Liver (tissue), 9 donors: Measurements from ENCODE around the gene CACNA1B. TPM values are rescaled to one million over a fixed set of nuclear protein-coding genes. Genes with fewer than 3 reads are reported as not detected.
A peak's percentile ranks its signal among the peaks of the same experiment; 100 is the strongest.
"Not testable (repeated sequence)": the region's sequence is repeated elsewhere in the genome, so short reads cannot be mapped to it uniquely, and the experiment has no call there.

Source experiments
- DNase-seq: peaks from one replicate; pipeline ENCODE4 v3.0.0-alpha.2; 2017; ENCODE audit warnings: low spot score
- H3K27ac ChIP-seq, 2 donors: one replicate each; pipeline ENCODE4 v1.7.0; 2013; ENCODE audit warnings: inconsistent platforms in 2 of 2, low read length in 2 of 2, control low read depth in 1 of 2, low read depth in 1 of 2, mild to moderate bottlenecking in 1 of 2
- H3K27me3 ChIP-seq, 4 donors: one replicate each; pipeline versions ENCODE4 v1.6.1 to v1.7.0; 2013; ENCODE audit warnings: low read length in 3 of 4, inconsistent platforms in 1 of 4, mild to moderate bottlenecking in 1 of 4, moderate library complexity in 1 of 4; ENCODE audit not compliant: control insufficient read depth in 4 of 4, insufficient read depth in 4 of 4
- H3K36me3 ChIP-seq, 4 donors: one replicate each; pipeline versions ENCODE4 v1.6.1 to v1.7.0; 2013; ENCODE audit warnings: low read length in 3 of 4, mild to moderate bottlenecking in 3 of 4, low read depth in 1 of 4, moderate library complexity in 1 of 4; ENCODE audit not compliant: control insufficient read depth in 4 of 4, insufficient read depth in 3 of 4
- H3K4me1 ChIP-seq, 4 donors: one replicate each; pipeline versions ENCODE4 v1.6.1 to v1.7.0; 2013; ENCODE audit warnings: low read length in 3 of 4, mild to moderate bottlenecking in 3 of 4, moderate library complexity in 1 of 4; ENCODE audit not compliant: control insufficient read depth in 4 of 4, insufficient read depth in 4 of 4
- H3K4me3 ChIP-seq, 3 donors: one replicate each; pipeline versions ENCODE4 v1.6.1 to v1.7.0; 2013; ENCODE audit warnings: low read length in 3 of 3, control low read depth in 1 of 3, low read depth in 1 of 3, mild to moderate bottlenecking in 1 of 3
- H3K9ac ChIP-seq, 2 donors: one replicate each; pipeline ENCODE4 v1.7.0; 2013; ENCODE audit warnings: low read length in 2 of 2, mild to moderate bottlenecking in 2 of 2, moderate library complexity in 2 of 2, control low read depth in 1 of 2, low read depth in 1 of 2
- H3K9me3 ChIP-seq, 4 donors: one replicate each; pipeline versions ENCODE4 v1.6.1 to v1.7.0; 2013; ENCODE audit warnings: low read length in 3 of 4; ENCODE audit not compliant: control insufficient read depth in 4 of 4
- FOXA1 ChIP-seq: IDR thresholded peaks from 2 replicates; pipeline ENCODE4 v1.6.1; 2016; ENCODE audit warnings: antibody characterized with exemption
- HNF4A ChIP-seq, 2 donors: conservative IDR thresholded peaks; 2 replicates each; pipeline ENCODE4 v1.6.1; 2016; ENCODE audit warnings: antibody characterized with exemption in 2 of 2, mild to moderate bottlenecking in 2 of 2
- SP1 ChIP-seq: IDR thresholded peaks from 2 replicates; pipeline ENCODE4 v1.6.1; 2018; ENCODE audit warnings: antibody characterized with exemption, mild to moderate bottlenecking
- YY1 ChIP-seq: IDR thresholded peaks from 2 replicates; pipeline ENCODE4 v1.6.1; 2016; ENCODE audit warnings: antibody characterized with exemption, mild to moderate bottlenecking
- WGBS: extraction: QIAGEN DNeasy Blood & Tissue Kit; methylation state at CpG from one replicate; pipeline ENCODE4 v1.1.7; 2013; 5-methylcytosine and 5-hydroxymethylcytosine counted together
- polyA plus RNA-seq, 2 donors: library from polyadenylated mRNA; stranded (reverse) in 1 of 2; unstranded in 1 of 2; fragments of 200-250 nt in 1 of 2; fragments of >200 nt in 1 of 2; fragmentation: Nextera tagmentation in 1 of 2; extraction: Ambion mirVana in 1 of 2; gene quantifications; one replicate each; pipeline versions ENCODE4 v1.2.1 to v1.2.3, GENCODE V29; 2013 to 2015
- total RNA-seq, 2 donors: library from RNA; depleted of rRNA; stranded (reverse); fragments of >200 nt; gene quantifications; one replicate each; pipeline ENCODE4 v1.2.3, GENCODE V29; 2014
- TF ChIP-seq, protein P1 (sequence below): IDR thresholded peaks from 2 replicates; pipeline ENCODE4 v1.6.1; 2016; ENCODE audit warnings: antibody characterized with exemption, mild to moderate bottlenecking
- donor health status: healthy.
- donor health status: healthy.
- donor health status: healthy.
- donor health status: healthy.
- donor health status: healthy.

CACNA1B gene
- total and polyA plus RNA-seq, 4 donors, result under 0.01 to 0.05 TPM; not detected in 2

DNA sequence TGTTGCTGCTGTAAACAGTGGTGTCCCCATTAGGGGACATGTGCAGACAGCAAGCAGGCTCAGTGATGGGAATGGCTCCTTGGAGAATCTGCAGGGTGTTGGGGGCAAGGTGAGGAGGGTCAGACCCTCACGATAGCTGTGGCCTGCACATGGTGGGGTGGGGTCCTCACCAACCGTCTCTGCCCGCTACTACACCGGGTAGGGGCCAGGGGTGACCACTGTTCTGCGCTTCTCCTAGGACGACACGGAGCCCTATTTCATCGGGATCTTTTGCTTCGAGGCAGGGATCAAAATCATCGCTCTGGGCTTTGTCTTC, 4.9 kb downstream of the CACNA1B start:
- no peaks in the 10 kb centered on the region for H3K36me3 ChIP-seq
- H3K27ac ChIP-seq, result no peak overlapping the region
- H3K27me3 ChIP-seq, result peaks cover 0 to 7% (median 1%) of the 10 kb centered on the region in 4 donors
- no peak overlapping the region for H3K9ac ChIP-seq
- TF ChIP-seq HNF4A (conservative IDR thresholded peaks at IDR 0.05) (no peak), YY1 (no peak), SP1 (no peak), FOXA1 (no peak)
- TF ChIP-seq, protein P1, sequence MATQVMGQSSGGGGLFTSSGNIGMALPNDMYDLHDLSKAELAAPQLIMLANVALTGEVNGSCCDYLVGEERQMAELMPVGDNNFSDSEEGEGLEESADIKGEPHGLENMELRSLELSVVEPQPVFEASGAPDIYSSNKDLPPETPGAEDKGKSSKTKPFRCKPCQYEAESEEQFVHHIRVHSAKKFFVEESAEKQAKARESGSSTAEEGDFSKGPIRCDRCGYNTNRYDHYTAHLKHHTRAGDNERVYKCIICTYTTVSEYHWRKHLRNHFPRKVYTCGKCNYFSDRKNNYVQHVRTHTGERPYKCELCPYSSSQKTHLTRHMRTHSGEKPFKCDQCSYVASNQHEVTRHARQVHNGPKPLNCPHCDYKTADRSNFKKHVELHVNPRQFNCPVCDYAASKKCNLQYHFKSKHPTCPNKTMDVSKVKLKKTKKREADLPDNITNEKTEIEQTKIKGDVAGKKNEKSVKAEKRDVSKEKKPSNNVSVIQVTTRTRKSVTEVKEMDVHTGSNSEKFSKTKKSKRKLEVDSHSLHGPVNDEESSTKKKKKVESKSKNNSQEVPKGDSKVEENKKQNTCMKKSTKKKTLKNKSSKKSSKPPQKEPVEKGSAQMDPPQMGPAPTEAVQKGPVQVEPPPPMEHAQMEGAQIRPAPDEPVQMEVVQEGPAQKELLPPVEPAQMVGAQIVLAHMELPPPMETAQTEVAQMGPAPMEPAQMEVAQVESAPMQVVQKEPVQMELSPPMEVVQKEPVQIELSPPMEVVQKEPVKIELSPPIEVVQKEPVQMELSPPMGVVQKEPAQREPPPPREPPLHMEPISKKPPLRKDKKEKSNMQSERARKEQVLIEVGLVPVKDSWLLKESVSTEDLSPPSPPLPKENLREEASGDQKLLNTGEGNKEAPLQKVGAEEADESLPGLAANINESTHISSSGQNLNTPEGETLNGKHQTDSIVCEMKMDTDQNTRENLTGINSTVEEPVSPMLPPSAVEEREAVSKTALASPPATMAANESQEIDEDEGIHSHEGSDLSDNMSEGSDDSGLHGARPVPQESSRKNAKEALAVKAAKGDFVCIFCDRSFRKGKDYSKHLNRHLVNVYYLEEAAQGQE, result no peak
- no peak for DNase-seq
- H3K4me3 ChIP-seq, result no peak overlapping the region
- WGBS, result 83% methylated on average over 10 of the region's 10 CpGs
- peaks cover 3 to 6% (median 4%) of the 10 kb centered on the region in 4 donors for H3K4me1 ChIP-seq
- no peaks in the 10 kb centered on the region for H3K9me3 ChIP-seq

DNA sequence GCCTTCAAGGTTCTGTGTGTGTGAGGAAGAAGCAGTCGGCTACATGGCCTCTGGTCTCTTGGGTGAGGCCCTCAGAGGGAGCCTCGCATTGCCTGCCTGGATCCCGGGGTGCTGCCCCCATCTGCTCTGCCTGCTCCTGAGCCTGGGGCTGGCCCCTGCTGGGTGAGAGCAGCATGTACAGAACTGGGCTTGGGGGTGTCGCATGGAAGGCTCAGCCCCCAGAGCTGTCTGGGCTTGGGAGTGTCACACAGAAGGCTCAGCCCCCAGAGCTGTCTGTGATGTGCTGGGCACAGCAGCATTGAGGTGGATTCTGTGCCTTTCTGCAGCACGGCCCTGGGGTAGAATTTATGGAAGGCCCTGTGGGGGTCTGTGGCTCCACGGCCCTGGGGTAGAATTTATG, 6.4 kb downstream of the CACNA1B start:
- H3K27me3 ChIP-seq, H3K4me1 ChIP-seq, H3K36me3 ChIP-seq, H3K9me3 ChIP-seq, H3K4me3 ChIP-seq, H3K27ac ChIP-seq, DNase-seq, H3K9ac ChIP-seq: not testable (repeated sequence)
- WGBS, result 99% methylated on average over 4 of the region's 6 CpGs

DNA sequence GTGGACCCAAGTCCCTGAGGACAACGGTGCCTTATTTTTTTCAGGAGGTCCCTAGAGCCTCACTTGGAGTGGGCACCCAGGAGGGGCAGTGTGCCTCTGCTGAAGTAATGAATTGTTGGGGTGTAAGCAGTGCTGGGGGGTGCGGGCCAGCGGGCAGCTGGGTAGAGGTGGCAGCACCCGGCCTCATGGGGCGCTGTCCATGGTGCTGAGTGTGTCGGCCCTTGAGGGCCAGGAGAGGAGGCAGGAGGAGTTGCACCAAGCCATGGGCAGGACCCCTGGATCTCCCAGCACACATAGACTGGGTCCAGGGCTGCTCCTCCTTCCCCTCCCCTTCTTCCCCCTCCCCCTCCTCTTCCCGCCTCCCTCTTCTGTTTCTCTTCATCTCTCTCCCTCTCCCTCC, 7.0 kb downstream of the CACNA1B start:
- TF ChIP-seq, protein P1, result peak; percentile 94
- not testable (repeated sequence) for H3K36me3 ChIP-seq, H3K27ac ChIP-seq, H3K9me3 ChIP-seq, DNase-seq, H3K27me3 ChIP-seq, H3K4me1 ChIP-seq, H3K4me3 ChIP-seq, H3K9ac ChIP-seq
- WGBS, result 33% methylated on average over 5 of the region's 7 CpGs

DNA sequence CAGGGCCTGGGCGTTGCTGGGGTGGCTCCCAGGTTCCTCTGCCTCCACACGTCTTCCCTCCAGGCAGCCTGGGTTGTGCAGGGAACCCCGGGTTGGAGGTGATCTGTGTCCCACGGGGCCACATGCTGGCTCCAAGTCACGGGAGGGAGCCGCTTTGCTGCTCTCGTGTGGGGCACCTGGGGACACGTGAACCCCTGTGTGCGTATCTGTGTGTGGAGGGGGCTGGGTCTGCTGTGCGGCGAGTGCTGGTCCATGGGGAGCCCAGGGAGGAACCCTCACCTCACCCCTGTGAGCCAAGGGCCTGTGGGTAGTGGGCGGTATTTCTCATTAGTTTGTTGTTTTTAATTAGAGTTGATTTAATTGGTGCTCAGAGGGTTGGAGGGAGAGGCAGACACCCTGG, 7.5 kb downstream of the CACNA1B start:
- not testable (repeated sequence) for H3K4me3 ChIP-seq, H3K27ac ChIP-seq, H3K9me3 ChIP-seq, H3K36me3 ChIP-seq, H3K4me1 ChIP-seq, H3K9ac ChIP-seq, DNase-seq, H3K27me3 ChIP-seq
- WGBS, result 82% methylated on average over 10 of the region's 12 CpGs

DNA sequence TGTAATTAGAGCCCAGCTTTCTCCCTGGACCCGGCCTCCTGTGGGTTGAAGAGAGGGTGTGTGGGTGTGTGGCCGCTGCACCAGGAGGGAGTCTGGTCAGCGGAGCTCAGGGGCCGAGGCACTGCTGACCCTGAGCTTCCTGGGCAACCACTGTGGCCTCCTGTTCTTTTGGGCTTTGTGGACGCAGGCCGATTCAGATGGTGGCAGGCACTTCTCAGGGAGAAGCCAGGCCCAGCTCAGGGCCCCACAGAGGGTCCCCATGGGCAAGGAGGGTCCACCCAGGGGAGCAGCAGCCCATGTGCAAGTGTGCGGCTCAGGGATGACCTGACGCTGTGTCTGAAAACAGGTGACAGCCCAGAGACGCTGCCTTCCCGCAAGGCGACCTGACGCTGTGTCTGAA, 11.0 kb downstream of the CACNA1B start:
- H3K36me3 ChIP-seq, H3K27ac ChIP-seq, H3K27me3 ChIP-seq, H3K4me3 ChIP-seq, H3K9me3 ChIP-seq, H3K4me1 ChIP-seq, DNase-seq, H3K9ac ChIP-seq: not testable (repeated sequence)
- WGBS, result 79% methylated on average over 12 of the region's 12 CpGs

DNA sequence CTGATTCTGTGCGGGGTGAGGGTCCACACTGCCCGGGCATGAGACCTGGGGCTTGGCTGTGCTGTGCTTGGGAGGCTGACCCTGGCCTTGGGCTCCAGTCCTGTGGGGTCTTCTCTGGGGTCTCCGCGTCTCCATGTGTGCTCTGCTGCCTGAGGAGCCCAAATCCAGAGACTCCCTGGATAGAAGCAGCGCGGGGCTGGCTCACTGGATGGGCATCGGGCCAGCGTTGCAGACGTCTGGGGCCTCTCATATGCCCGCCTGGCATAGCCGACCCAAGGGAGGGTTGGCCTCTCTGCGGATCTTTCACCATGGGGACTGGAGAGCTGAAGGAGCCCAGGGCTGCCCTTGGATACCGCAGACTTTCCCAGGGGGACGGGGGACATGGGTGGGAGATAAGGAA, 12.4 kb downstream of the CACNA1B start:
- H3K36me3 ChIP-seq, H3K4me1 ChIP-seq, H3K27me3 ChIP-seq, H3K4me3 ChIP-seq, DNase-seq, H3K27ac ChIP-seq, H3K9ac ChIP-seq, H3K9me3 ChIP-seq: not testable (repeated sequence)
- 90% methylated on average over 12 of the region's 14 CpGs for WGBS
